ENCODE data around the gene GRHL1. TPM values are rescaled to one million over a fixed set of nuclear protein-coding genes. Genes with fewer than 3 reads are reported as not detected.

The GRHL1 gene
- total and polyA plus RNA-seq, 2 of the 4 experiments (the other 2 are of a cell fraction), result 0.18 to 0.21 TPM

DNA sequence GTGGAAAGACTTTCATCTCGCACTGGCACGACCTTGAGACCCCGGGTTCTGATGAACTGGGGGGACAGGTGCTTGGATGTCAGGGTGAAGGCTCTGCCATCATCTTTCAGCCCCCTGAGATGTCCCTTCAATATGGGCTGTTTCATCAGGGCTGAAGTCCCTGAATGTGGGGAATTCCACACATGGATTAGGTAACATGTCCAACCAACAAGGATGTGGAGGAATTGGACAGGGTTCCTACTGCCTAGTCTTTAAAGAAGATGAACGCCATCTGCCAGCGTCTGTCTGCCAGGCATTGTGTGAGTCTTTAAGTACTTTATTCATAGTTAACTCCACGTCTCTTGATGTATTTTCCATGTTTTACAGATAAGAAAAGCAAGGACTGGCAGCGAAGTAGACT is 5.9 kb upstream of the GRHL1 start:
- CTCF ChIA-PET, result no interaction called here
- no peaks in the 10 kb centered on the region for H4K20me1 ChIP-seq (ENCODE audit: insufficient read depth, low read length)
- no peak overlapping the region for H4K8ac ChIP-seq (ENCODE audit: low read depth in 2 of 2, low read length in 2 of 2)
- no peak overlapping the region for H3K56ac ChIP-seq (ENCODE audit: extremely low read depth, insufficient read depth, low read length)
- no peak overlapping the region for H2AK9ac ChIP-seq (replicated peaks; ENCODE audit: low read depth, low read length, poor library complexity)
- no peak overlapping the region for H3K4me3 ChIP-seq (ENCODE audit: insufficient read depth, low read depth, low read length)
- H3K14ac ChIP-seq (replicated peaks; ENCODE audit: low read depth, low read length), result no peak overlapping the region
- H3K27ac ChIP-seq (ENCODE audit: insufficient read depth, low read length), result no peak overlapping the region
- in situ Hi-C loops (cut with MboI; ENCODE audit: low sequenced_read_pairs) (no loop called here), intact Hi-C loops (cut with micrococcal nuclease) (loop anchor here (10.0 kb wide), 1 partner anchor 99 kb away; the partner anchor contains the start of gene KLF11), dilution Hi-C loops (cut with HindIII; ENCODE audit: low sequenced_read_pairs, unreplicated experiment) (no loop called here)
- H4K5ac ChIP-seq (ENCODE audit: low read depth, low read length), result no peak overlapping the region; the same call in 1 of the 2 replicates
- H3K9me3 ChIP-seq (ENCODE audit: control insufficient read depth, insufficient read depth, low read length), result no peaks in the 10 kb centered on the region
- no peak for ATAC-seq (ENCODE audit: low read depth)
- peak overlapping the region; percentile 15; the same call in 1 of the 2 replicates for H3K4ac ChIP-seq (ENCODE audit: low read depth, low read length)
- H4K91ac ChIP-seq (ENCODE audit: insufficient read depth, low read depth, low read length), result no peak overlapping the region
- no peak overlapping the region for H2BK5ac ChIP-seq (ENCODE audit: low read depth, low read length, poor library complexity, severe bottlenecking)
- BruUV-seq (replicated peaks), result no TSS peak
- no peaks in the 10 kb centered on the region for H3K79me1 ChIP-seq (ENCODE audit: low read depth in 1 of 2, low read length in 2 of 2)
- peak overlapping the region; percentile 32 for H2BK120ac ChIP-seq (ENCODE audit: low read depth, low read length)
- H2AK5ac ChIP-seq (ENCODE audit: low read depth, low read length), result no peak overlapping the region; the same call in 1 of the 2 replicates
- TF ChIP-seq RCOR1 (IDR thresholded peaks at IDR 0.05; ENCODE audit: insufficient replicate concordance, low read length) (no peak), MXI1 (IDR thresholded peaks at IDR 0.05; ENCODE audit: borderline replicate concordance, low read depth, low read length) (no peak), FOS (IDR thresholded peaks at IDR 0.05; ENCODE audit: low read depth, low read length) (no peak)
- H3K23ac ChIP-seq (ENCODE audit: low read depth, low read length), result no peak overlapping the region
- WGBS, 2 experiments (ENCODE audit: extremely low coverage in 2 of 2, insufficient read length in 1 of 2), result 86% methylated on average over 1 of the region's 7 CpGs; no CpG with 5 or more reads in 1 of the 2 experiments
- POLR2A ChIA-PET (ENCODE audit: unreplicated experiment), result no interaction called here
- H3K4me1 ChIP-seq (ENCODE audit: control insufficient read depth, insufficient read depth, low read length), result peaks cover 20% of the 10 kb centered on the region
- H2BK15ac ChIP-seq (ENCODE audit: low read depth, low read length), result peak overlapping the region; percentile 46; the same call in 1 of the 3 replicates
- no peak for DNase-seq
- H3K9ac ChIP-seq (ENCODE audit: low read depth, low read length), result no peak overlapping the region
- peaks cover 17% of the 10 kb centered on the region for H3K9me1 ChIP-seq (ENCODE audit: insufficient read depth, low read length)
- H3K36me3 ChIP-seq (ENCODE audit: control insufficient read depth, insufficient read depth, low read length), result no peaks in the 10 kb centered on the region
- H3K4me2 ChIP-seq (ENCODE audit: low read depth, low read length), result no peak overlapping the region
- peaks cover 11% of the 10 kb centered on the region for H3K27me3 ChIP-seq (ENCODE audit: control insufficient read depth, insufficient read depth, low read length)
- H2AFZ ChIP-seq (replicated peaks; ENCODE audit: low read length, poor library complexity), result no peak overlapping the region
- peak overlapping the region; percentile 74 for H2BK20ac ChIP-seq (ENCODE audit: low read depth, low read length)
- H3K18ac ChIP-seq (ENCODE audit: low read depth, low read length), result no peak overlapping the region; the same call in 1 of the 2 replicates

Measured in IMR-90 (cell line).